Measurements from ENCODE around the gene MYO5B.

The MYO5B gene

GRCh38 chr18:50004013-50004412 is 190.9 kb downstream of the MYO5B start:
- DNase-seq: no peak

DNA sequence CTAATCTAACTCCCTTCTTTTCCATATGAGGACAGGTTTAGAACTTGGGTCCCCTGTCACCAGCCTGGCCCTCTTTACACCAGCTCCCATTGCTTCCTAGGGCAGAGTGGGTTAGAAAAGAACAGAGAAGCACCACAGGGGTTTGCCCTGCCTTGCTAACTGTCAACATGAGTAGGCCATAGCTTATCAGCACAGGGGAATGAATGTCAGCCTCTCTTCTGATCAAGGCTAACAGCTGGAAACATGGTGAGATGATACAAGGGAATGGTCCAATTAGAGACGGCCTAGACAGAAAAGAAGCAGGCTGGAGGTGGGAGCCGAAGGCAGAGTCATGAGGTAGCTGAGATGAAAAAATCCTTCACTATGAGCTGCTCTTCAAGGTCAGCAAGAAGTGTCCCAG is 192.2 kb downstream of the MYO5B start:
- no peak for DNase-seq

DNA sequence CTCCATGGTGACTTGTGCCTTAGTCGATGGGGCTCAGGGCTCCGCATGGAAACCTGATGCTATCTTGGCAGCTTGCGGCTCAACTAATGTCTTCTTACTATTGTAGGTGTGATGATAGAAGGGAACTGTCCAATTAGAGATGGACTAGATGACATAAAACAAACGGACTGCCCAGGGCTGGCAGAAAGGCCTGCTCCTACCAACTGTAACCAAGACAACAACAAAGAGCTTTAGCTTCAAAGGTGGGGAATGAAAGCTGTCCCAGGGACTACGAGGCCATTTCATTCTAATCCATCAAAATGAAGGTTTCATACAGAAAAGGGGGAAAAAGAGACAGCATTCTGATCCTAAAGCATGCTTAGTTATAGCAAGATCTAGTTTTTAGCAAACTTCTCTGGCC is 194.7 kb downstream of the MYO5B start:
- no peak for DNase-seq

DNA sequence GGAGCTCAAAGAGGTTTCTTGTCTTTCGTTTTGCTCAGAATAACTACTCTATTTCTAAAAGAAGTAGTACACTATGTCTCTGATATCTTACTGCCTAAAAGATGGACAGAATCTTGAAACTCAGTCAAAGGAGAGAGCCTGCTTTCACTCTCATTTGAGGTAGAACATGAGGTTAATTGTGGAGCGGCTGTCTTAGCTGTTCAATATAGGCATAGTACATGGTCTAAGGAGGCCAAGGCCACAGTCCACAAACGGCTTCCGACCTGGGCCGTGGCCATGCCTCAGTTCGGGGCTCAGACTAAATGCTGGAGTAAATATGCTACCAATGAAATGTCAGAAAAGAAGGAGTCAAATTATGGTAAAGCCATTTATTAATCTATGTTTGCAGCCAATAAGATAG is 195.8 kb downstream of the MYO5B start:
- DNase-seq: no peak

DNA sequence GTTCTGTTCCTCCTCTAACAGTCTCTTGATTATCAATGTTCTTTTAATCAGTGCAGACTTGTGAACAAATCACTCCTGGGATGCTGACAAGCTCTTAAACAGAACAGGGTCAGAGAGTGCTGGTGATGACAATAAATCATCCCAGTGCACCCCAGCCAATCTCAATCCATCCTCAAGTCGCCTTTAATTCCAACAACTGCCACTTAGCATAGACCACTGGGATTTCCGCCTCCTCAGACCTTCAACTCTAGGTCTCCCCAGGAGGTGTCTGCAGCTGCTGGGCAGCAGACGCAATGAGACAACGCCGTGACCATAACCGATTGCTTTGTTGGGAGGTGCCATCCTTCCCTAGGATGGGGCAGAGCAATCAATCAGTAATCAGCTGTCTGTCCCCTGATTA is 197.4 kb downstream of the MYO5B start:
- DNase-seq: no peak

- no peak for DNase-seq
Measured at GRCh38 chr18:49994410-49994809, 200.5 kb downstream of the MYO5B start.

DNA sequence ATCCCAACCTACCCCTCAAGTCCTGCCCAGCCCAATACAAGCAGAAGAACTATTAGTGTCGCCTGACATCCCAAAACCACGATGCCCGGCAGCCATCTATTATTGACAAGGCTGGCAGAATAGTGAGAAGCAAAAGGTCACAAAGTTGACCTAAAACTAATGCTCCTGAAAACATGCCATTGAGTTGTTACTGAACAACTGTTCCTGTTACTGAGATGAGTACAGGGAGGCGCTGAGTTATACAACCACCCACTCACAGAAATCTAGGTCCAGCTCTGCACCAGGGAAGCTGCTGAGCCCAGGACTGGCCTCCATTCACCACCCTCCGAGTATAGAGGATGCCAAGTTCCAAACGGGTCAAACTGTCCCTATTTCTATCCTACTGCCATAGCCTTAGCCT is 201.6 kb downstream of the MYO5B start:
- no peak for DNase-seq

- DNase-seq: no peak
Measured at GRCh38 chr18:49988733-49989132, 206.2 kb downstream of the MYO5B start.

DNA sequence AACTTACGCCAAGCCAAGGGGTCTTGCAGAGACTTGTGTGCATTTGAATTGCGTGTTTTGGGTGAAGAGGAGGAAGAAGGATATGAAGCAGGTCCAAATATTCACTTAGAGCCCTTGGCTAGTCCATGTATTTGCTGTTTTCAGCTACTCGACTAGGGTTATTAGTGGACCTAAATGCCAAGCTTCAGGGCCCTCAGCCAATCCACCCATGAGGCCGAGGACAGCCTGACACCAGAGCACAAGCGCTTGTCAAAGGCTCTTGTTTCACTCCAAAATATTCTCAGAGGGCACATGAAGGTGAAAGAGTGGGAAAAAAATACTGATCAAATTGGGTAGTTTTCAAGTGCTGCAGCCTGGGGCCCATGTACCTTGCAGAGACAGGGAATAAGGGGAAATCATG is 206.8 kb downstream of the MYO5B start:
- no peak for DNase-seq

GRCh38 chr18:49985236-49985635 is 209.7 kb downstream of the MYO5B start:
- no peak for DNase-seq

DNA sequence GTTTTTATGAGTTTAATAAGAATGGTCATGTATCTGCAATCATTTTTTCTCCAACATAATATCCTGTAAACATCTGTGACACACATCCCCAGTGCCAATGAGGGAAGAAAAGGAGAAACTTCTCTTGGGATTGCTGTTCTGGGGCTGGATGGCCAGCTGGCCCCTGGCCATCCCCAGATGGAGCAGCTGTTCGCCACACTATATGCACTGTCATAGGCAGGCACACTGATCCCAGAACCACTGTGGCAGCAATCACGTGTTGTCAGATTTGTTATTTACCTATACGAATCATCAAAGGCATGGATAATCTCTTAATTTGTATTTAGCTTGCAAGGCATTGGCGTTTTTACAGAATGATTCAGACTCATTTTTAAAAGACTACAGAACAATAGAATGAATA is 214.1 kb downstream of the MYO5B start:
- DNase-seq: peak; percentile 4

DNA sequence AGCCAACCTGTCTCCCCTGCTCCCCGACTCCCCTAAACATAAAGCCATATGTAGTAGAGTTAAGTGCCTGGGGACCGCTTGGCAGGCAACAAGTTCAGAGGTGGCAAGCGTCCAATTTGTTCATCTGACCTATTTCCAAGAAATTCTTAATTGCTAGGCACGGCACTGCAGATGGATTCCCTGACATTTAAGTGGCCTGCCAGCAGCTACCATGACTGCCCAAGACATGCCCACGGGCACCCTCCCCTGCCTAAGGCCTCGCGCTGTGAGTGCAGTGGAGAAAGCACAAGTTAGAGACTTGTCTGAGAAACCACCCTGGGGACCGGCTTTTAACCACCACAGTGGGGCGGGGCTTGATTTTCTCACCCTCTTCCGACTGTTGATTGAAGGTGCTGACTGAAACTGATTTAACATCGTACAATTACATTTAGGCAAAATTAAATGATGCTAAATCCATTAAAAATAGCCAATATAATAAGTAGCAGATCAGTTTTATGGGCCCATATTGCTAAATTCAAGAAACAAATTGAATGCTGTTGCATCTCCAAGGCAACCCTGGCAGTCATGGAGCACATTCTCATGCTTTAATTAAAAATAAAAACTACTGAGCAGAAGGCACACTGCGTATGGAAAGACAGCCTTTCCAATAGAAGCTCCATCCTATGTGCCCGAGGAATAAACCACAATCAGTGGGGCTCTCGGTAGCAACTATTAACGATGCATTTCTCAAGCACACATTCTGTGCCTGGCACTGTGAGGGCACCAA is 218.0 kb downstream of the MYO5B start:
- DNase-seq: no peak

DNA sequence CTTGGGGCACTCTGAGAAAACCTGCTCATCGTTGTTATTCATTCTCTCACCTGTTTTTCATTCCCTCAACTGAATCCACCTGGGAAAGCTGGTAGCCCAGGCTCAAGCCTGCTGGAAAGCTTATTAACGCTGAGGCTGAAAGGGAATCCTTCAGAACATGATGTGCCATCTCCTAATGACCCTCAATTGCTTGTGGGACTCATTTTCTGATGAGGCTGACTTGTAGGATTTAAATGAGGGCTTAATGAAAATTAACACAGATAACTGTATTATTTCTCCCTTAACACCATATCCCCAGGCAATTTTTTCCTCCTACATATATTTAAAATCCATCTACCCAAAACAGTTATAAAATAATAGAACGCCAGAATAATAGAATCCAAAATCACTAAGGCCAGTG is 218.9 kb downstream of the MYO5B start:
- no peak for DNase-seq

- no peak for DNase-seq
Measured at GRCh38 chr18:49974079-49974478, 220.9 kb downstream of the MYO5B start.

GRCh38 chr18:49973592-49973991 is 221.4 kb downstream of the MYO5B start:
- DNase-seq: no peak

- DNase-seq: no peak
Measured at GRCh38 chr18:49972535-49972934, 222.4 kb downstream of the MYO5B start.

DNA sequence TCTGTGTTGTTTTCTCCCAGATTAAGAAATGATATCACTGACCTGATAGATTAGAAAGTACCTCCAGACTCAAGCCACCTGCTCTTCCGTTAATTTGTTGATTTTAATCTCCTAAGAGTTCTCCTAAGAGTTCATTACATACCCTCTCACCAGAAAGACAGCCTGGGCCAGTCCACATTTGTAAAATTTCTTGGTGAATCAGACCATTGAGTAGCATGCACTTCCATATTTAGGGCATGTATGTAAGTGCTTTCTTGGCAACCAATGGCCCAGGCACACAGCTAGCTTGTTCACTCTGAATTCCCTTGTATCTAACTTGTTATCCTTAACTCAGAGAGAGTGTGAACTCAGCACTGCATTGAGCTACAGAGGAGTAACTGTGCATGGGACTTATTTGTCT is 223.5 kb downstream of the MYO5B start:
- no peak for DNase-seq

GRCh38 chr18:49970319-49970718 is 224.6 kb downstream of the MYO5B start:
- no peak for DNase-seq

- no peak for DNase-seq
Measured at GRCh38 chr18:49968644-49969309, 226.2 kb downstream of the MYO5B start.

- DNase-seq: no peak
Measured at GRCh38 chr18:49967636-49968313, 227.2 kb downstream of the MYO5B start.

DNA sequence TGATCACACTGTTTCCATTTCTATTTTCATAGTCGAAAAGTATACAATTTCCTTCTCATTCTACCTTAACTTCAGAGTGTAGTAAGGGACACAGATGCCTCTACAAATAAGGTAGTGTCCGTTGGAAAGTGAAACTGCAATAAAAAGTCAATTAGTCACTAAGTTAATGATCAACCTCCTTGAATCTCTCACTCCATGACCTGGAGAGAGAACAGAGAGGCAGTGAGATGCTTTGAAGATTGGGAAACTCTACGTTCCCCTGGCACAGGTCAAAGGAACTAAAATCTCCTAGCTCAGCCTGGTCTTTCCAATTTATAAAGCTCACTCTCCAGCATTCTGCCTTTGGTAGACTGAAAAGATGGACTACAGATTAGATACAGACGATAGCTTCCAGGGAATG is 227.8 kb downstream of the MYO5B start:
- DNase-seq: no peak

- no peak for DNase-seq
Measured at GRCh38 chr18:49966090-49966489, 228.9 kb downstream of the MYO5B start.

DNA sequence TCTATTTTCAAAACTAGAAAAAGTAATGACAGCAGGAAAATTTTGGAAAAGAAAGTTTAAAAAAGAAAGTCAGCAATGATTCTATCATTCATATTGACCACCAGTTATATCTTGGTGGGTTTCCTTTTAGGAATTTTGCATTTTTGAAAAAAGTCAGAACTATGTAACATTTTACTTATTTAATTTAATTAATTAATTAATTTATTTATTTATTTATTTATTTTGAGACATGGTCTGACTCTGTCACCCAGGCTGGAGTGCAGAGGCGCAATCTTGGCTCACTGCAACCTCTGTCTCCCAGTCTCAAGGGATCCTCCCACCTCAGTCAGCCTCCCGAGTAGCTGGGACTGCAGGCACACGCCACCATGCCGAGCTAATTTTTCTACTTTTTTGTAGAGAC is 231.7 kb downstream of the MYO5B start:
- DNase-seq: no peak

- DNase-seq: no peak
Measured at GRCh38 chr18:49961271-49961670, 233.7 kb downstream of the MYO5B start.
